HEK293 (cell line): ENCODE measurements around the gene CRTC2.

Experiments used
- CTCF ChIA-PET: fragments of 350-600 bp; formaldehyde crosslinking; extraction: SDS; loops from one replicate; lab custom pipeline; 2021; ENCODE audit warnings: antibody characterized with exemption; lab: Yijun Ruan, JAX
- POLR2A ChIA-PET: fragments of 300-600 bp; formaldehyde crosslinking; extraction: SDS; loops from one replicate; lab custom pipeline; 2020; ENCODE audit warnings: antibody characterized with exemption, inconsistent platforms; lab: Yijun Ruan, JAX
- H3K27ac ChIP-seq: fragments of 200-500 bp; sonication (Bioruptor generic); 2 replicates; pipeline ENCODE4 v1.5.1; 2014; ENCODE audit warnings: low read depth, low read length, control low read depth, inconsistent platforms; ENCODE audit errors: extremely low read depth
- H3K36me3 ChIP-seq, 2 experiments: fragments of 200-500 bp in 1 of 2; sonication (Bioruptor generic) in 1 of 2; 1 replicate in 1 of 2; 2 replicates in 1 of 2; pipeline ENCODE4 v1.5.1; 2014 to 2017; ENCODE audit warnings: inconsistent platforms in 2 of 2, low read length in 2 of 2; ENCODE audit not compliant: control insufficient read depth in 2 of 2, insufficient read depth in 1 of 2
- H3K4me1 ChIP-seq: fragments of 200-500 bp; sonication (Bioruptor generic); 2 replicates; pipeline ENCODE4 v1.5.1; 2014; ENCODE audit warnings: mild to moderate bottlenecking, low read length, inconsistent platforms; ENCODE audit not compliant: control insufficient read depth, insufficient read depth
- H3K4me3 ChIP-seq: 2 replicates; pipeline ENCODE4 v1.5.1; 2011; ENCODE audit warnings: low read depth, mild to moderate bottlenecking, control low read depth, low read length, moderate library complexity
- H3K9me3 ChIP-seq: fragments of 200-500 bp; sonication (Bioruptor generic); 2 replicates; pipeline ENCODE4 v1.5.1; 2014; ENCODE audit warnings: low read depth, low read length, inconsistent platforms; ENCODE audit not compliant: control insufficient read depth, insufficient read depth
- GLIS1 ChIP-seq: fragments of 450-650 bp; formaldehyde crosslinking; IDR thresholded peaks from 2 replicates; pipeline ENCODE4 v1.5.1; 2016; ENCODE audit warnings: missing biosample characterization, missing genetic modification characterization
- GLIS2 ChIP-seq: fragments of 450-650 bp; formaldehyde crosslinking; IDR thresholded peaks from 2 replicates; pipeline ENCODE4 v1.5.1; 2016; ENCODE audit warnings: missing biosample characterization, missing genetic modification characterization
- ZNF416 ChIP-seq: fragments of 450-650 bp; formaldehyde crosslinking; IDR thresholded peaks from 2 replicates; pipeline ENCODE4 v1.5.1; 2016; ENCODE audit warnings: missing biosample characterization, missing genetic modification characterization
- ZNF529 ChIP-seq: fragments of 450-650 bp; formaldehyde crosslinking; IDR thresholded peaks from 2 replicates; pipeline ENCODE4 v1.5.1; 2017; ENCODE audit warnings: missing genetic modification characterization, missing biosample characterization; ENCODE audit not compliant: insufficient replicate concordance
- ZNF560 ChIP-seq: fragments of 450-650 bp; formaldehyde crosslinking; IDR thresholded peaks from 2 replicates; pipeline ENCODE4 v1.5.1; 2017; ENCODE audit warnings: missing biosample characterization, missing genetic modification characterization, borderline replicate concordance
- TF ChIP-seq, protein P1 (sequence below): fragments of 450-650 bp; formaldehyde crosslinking; IDR thresholded peaks from 2 replicates; pipeline ENCODE4 v1.5.1; 2016; ENCODE audit warnings: missing biosample characterization, missing genetic modification characterization
- TF ChIP-seq, protein P2 (sequence below): fragments of 450-650 bp; formaldehyde crosslinking; IDR thresholded peaks from 2 replicates; pipeline ENCODE4 v1.5.1; 2016; ENCODE audit warnings: missing biosample characterization, missing genetic modification characterization
- TF ChIP-seq, protein P3 (sequence below): fragments of 450-650 bp; formaldehyde crosslinking; conservative IDR thresholded peaks from 2 replicates; pipeline ENCODE4 v1.5.1; 2016; ENCODE audit warnings: low read depth, missing biosample characterization, missing genetic modification characterization
- TF ChIP-seq, protein P4 (sequence below): fragments of 450-650 bp; formaldehyde crosslinking; IDR thresholded peaks from 2 replicates; pipeline ENCODE4 v1.5.1; 2017; ENCODE audit warnings: missing biosample characterization, missing genetic modification characterization

CRTC2 gene

DNA sequence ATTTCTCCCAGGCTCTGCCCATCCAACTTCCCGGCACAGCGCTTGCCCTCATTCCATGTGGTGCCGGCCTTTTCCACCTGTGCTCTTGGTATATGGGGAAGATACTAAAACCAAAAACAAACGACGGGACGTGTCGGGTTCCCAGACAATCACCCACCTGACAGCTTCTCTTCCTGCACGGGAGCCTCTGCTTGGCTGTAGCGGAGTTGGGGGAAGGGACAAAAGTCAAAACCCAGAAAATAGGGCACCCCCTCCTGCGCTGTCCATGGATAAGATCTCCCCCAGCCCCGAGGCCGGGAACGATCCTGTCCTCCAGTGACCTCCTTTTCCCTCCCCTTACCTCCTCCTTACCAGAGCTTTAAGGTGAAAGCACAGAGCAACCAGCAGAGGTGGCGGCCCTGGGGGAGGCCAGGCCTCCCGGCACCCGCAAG, 18.4 kb upstream of the CRTC2 start:
- Histone ChIP-seq H3K4me1 (no peaks in the 10 kb centered on the region), H3K36me3 (peaks cover 11 to 56% of the 10 kb centered on the region in 2 experiments)
- POLR2A ChIA-PET = interaction anchor here (0.7 to 5.3 kb wide), 13 partner anchors 9 to 429 kb away, joined by 3 to 137 read pairs (median 9); partner anchors contain the start of genes CREB3L4, CRTC2, DENND4B and GATAD2B

DNA sequence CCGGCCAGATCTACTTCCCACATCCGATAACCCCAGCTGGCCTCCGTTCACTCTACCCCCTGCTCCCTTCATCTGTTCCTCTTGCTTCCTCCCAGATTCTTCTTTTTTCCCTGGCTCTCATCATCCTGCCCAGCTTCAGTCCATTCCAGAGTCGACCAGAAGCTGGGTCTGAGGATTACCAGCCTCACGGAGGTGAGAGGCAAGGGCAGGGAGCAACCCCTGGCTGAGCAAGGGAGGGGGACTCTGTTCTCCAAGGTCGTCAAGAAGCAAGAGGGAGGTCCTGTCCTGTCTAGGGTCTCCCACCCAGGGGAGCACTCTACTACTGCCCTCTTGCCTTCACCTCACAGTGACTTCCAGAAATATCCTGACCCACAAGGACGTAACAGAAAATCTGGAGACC, 15.1 kb upstream of the CRTC2 start:
- no peak for TF ChIP-seq ZNF560 (tag by site-specific recombination)
- TF ChIP-seq, protein P1, sequence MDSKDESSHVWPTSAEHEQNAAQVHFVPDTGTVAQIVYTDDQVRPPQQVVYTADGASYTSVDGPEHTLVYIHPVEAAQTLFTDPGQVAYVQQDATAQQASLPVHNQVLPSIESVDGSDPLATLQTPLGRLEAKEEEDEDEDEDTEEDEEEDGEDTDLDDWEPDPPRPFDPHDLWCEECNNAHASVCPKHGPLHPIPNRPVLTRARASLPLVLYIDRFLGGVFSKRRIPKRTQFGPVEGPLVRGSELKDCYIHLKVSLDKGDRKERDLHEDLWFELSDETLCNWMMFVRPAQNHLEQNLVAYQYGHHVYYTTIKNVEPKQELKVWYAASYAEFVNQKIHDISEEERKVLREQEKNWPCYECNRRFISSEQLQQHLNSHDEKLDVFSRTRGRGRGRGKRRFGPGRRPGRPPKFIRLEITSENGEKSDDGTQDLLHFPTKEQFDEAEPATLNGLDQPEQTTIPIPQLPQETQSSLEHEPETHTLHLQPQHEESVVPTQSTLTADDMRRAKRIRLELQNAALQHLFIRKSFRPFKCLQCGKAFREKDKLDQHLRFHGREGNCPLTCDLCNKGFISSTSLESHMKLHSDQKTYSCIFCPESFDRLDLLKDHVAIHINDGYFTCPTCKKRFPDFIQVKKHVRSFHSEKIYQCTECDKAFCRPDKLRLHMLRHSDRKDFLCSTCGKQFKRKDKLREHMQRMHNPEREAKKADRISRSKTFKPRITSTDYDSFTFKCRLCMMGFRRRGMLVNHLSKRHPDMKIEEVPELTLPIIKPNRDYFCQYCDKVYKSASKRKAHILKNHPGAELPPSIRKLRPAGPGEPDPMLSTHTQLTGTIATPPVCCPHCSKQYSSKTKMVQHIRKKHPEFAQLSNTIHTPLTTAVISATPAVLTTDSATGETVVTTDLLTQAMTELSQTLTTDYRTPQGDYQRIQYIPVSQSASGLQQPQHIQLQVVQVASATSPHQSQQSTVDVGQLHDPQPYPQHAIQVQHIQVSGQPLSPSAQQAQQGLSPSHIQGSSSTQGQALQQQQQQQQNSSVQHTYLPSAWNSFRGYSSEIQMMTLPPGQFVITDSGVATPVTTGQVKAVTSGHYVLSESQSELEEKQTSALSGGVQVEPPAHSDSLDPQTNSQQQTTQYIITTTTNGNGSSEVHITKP (tag by site-specific recombination) = 0 out of 2 replicates have a peak, but pooled peaks have one; percentile 50

More for the DNA sequence above, 18.4 kb upstream of the CRTC2 start:
- Histone ChIP-seq H3K27ac (peak overlapping the region; percentile 88), H3K4me3 (peak overlapping the region; percentile 90), H3K9me3 (no peaks in the 10 kb centered on the region)
- CTCF ChIA-PET = interaction anchor here (1.2 to 4.1 kb wide), 5 partner anchors 9 to 84 kb away, joined by 3 to 29 read pairs (median 19); partner anchors contain the start of genes CREB3L4 and RAB13
- TF ChIP-seq GLIS1 (tag by site-specific recombination) (peak; percentile 46; the same call in 1 of the 2 replicates), ZNF529 (tag by site-specific recombination) (no peak), GLIS2 (0 out of 2 replicates have a peak, but pooled peaks have one; percentile 48), ZNF416 (tag by site-specific recombination) (no peak)
- TF ChIP-seq, protein P1 (tag by site-specific recombination) = peak; percentile 43; the same call in 1 of the 2 replicates
- TF ChIP-seq, protein P2, sequence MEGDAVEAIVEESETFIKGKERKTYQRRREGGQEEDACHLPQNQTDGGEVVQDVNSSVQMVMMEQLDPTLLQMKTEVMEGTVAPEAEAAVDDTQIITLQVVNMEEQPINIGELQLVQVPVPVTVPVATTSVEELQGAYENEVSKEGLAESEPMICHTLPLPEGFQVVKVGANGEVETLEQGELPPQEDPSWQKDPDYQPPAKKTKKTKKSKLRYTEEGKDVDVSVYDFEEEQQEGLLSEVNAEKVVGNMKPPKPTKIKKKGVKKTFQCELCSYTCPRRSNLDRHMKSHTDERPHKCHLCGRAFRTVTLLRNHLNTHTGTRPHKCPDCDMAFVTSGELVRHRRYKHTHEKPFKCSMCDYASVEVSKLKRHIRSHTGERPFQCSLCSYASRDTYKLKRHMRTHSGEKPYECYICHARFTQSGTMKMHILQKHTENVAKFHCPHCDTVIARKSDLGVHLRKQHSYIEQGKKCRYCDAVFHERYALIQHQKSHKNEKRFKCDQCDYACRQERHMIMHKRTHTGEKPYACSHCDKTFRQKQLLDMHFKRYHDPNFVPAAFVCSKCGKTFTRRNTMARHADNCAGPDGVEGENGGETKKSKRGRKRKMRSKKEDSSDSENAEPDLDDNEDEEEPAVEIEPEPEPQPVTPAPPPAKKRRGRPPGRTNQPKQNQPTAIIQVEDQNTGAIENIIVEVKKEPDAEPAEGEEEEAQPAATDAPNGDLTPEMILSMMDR (tag by site-specific recombination) = 0 out of 2 replicates have a peak, but pooled peaks have one; percentile 14
- TF ChIP-seq, protein P3, sequence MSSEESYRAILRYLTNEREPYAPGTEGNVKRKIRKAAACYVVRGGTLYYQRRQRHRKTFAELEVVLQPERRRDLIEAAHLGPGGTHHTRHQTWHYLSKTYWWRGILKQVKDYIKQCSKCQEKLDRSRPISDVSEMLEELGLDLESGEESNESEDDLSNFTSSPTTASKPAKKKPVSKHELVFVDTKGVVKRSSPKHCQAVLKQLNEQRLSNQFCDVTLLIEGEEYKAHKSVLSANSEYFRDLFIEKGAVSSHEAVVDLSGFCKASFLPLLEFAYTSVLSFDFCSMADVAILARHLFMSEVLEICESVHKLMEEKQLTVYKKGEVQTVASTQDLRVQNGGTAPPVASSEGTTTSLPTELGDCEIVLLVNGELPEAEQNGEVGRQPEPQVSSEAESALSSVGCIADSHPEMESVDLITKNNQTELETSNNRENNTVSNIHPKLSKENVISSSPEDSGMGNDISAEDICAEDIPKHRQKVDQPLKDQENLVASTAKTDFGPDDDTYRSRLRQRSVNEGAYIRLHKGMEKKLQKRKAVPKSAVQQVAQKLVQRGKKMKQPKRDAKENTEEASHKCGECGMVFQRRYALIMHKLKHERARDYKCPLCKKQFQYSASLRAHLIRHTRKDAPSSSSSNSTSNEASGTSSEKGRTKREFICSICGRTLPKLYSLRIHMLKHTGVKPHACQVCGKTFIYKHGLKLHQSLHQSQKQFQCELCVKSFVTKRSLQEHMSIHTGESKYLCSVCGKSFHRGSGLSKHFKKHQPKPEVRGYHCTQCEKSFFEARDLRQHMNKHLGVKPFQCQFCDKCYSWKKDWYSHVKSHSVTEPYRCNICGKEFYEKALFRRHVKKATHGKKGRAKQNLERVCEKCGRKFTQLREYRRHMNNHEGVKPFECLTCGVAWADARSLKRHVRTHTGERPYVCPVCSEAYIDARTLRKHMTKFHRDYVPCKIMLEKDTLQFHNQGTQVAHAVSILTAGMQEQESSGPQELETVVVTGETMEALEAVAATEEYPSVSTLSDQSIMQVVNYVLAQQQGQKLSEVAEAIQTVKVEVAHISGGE (tag by site-specific recombination) = 0 out of 2 replicates have a peak, but pooled peaks have one; percentile 5
- TF ChIP-seq, protein P4, sequence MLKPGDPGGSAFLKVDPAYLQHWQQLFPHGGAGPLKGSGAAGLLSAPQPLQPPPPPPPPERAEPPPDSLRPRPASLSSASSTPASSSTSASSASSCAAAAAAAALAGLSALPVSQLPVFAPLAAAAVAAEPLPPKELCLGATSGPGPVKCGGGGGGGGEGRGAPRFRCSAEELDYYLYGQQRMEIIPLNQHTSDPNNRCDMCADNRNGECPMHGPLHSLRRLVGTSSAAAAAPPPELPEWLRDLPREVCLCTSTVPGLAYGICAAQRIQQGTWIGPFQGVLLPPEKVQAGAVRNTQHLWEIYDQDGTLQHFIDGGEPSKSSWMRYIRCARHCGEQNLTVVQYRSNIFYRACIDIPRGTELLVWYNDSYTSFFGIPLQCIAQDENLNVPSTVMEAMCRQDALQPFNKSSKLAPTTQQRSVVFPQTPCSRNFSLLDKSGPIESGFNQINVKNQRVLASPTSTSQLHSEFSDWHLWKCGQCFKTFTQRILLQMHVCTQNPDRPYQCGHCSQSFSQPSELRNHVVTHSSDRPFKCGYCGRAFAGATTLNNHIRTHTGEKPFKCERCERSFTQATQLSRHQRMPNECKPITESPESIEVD (tag by site-specific recombination) = no peak

More for the DNA sequence above, 15.1 kb upstream of the CRTC2 start:
- no peaks in the 10 kb centered on the region for H3K4me1 ChIP-seq
- ChIA-PET CTCF (interaction anchor here (0.6 to 4.1 kb wide), 2 partner anchors 13 to 15 kb away, joined by 3 to 25 read pairs; partner anchors contain the start of gene RAB13), POLR2A (interaction anchor here (1.5 to 1.8 kb wide), 3 partner anchors 10 to 17 kb away, joined by 5 to 9 read pairs (median 7); partner anchors contain the start of genes CRTC2, RPS27 and SLC39A1)
- H3K4me3 ChIP-seq = no peak overlapping the region
- peaks cover 11 to 45% of the 10 kb centered on the region in 2 experiments for H3K36me3 ChIP-seq
- no peak overlapping the region for H3K27ac ChIP-seq
- no peaks in the 10 kb centered on the region for H3K9me3 ChIP-seq
